Astrocyte (in vitro differentiated cells and primary cell): ENCODE results near the gene TRPC4AP. TPM values are rescaled to one million over a fixed set of nuclear protein-coding genes. Genes with fewer than 3 reads are reported as not detected.

Experiments used
- DNase-seq: peaks from one replicate; pipeline ENCODE4 v3.0.0-alpha.2; 2010; ENCODE audit warnings: low read depth
- FAIRE-seq: peaks from 2 replicates; lab custom pipeline; 2011; peaks lifted over from hg19 to GRCh38; lab: Jason Lieb, UNC
- H2AFZ ChIP-seq: 2 replicates; pipeline ENCODE4 v1.6.0; 2012; ENCODE audit warnings: low read depth, low read length, inconsistent platforms
- H3K27ac ChIP-seq: 2 replicates; pipeline ENCODE4 v1.5.1; 2011; ENCODE audit warnings: low read depth, low read length, inconsistent platforms
- H3K27me3 ChIP-seq: 2 replicates; pipeline ENCODE4 v1.6.0; 2011; ENCODE audit warnings: low read length, inconsistent platforms; ENCODE audit not compliant: insufficient read depth
- H3K36me3 ChIP-seq: 2 replicates; pipeline ENCODE4 v1.5.1; 2011; ENCODE audit warnings: low read length, inconsistent platforms; ENCODE audit not compliant: insufficient read depth
- H3K4me1 ChIP-seq: 2 replicates; pipeline ENCODE4 v1.5.1; 2011; ENCODE audit warnings: low read length, inconsistent platforms; ENCODE audit not compliant: insufficient read depth
- H3K4me2 ChIP-seq: 2 replicates; pipeline ENCODE4 v1.6.0; 2012; ENCODE audit warnings: low read length, inconsistent platforms
- H3K4me3 ChIP-seq: 2 replicates; pipeline ENCODE4 v1.5.1; 2011; ENCODE audit warnings: low read depth, mild to moderate bottlenecking, low read length, inconsistent platforms; ENCODE audit not compliant: insufficient read depth
- H3K79me2 ChIP-seq: 2 replicates; pipeline ENCODE4 v1.6.0; 2012; ENCODE audit warnings: mild to moderate bottlenecking, low read length, inconsistent platforms; ENCODE audit not compliant: insufficient read depth
- H3K9ac ChIP-seq: 2 replicates; pipeline ENCODE4 v1.6.0; 2012; ENCODE audit warnings: mild to moderate bottlenecking, low read length, inconsistent platforms
- H3K9me3 ChIP-seq: 2 replicates; pipeline ENCODE4 v1.5.1; 2012; ENCODE audit warnings: low read depth, mild to moderate bottlenecking, low read length, inconsistent platforms; ENCODE audit not compliant: insufficient read depth
- H4K20me1 ChIP-seq: 2 replicates; pipeline ENCODE4 v1.6.0; 2012; ENCODE audit warnings: low read length, inconsistent platforms; ENCODE audit not compliant: insufficient read depth
- H3K27ac Mint-ChIP-seq: one replicate; pipeline ENCODE4 v1.8.0; 2021; ENCODE audit warnings: mild to moderate bottlenecking, mixed read lengths; ENCODE audit not compliant: unreplicated experiment
- H3K27me3 Mint-ChIP-seq: one replicate; pipeline ENCODE4 v1.8.0; 2021; ENCODE audit warnings: low read depth, mixed read lengths; ENCODE audit not compliant: unreplicated experiment
- H3K36me3 Mint-ChIP-seq: one replicate; pipeline ENCODE4 v1.8.0; 2021; ENCODE audit warnings: low read depth, mixed read lengths; ENCODE audit not compliant: unreplicated experiment
- H3K4me1 Mint-ChIP-seq: one replicate; pipeline ENCODE4 v1.8.0; 2021; ENCODE audit warnings: low read depth, mixed read lengths; ENCODE audit not compliant: unreplicated experiment
- H3K4me3 Mint-ChIP-seq: one replicate; pipeline ENCODE4 v1.8.0; 2021; ENCODE audit warnings: mild to moderate bottlenecking, moderate library complexity, mixed read lengths; ENCODE audit not compliant: unreplicated experiment
- H3K9me3 Mint-ChIP-seq: one replicate; pipeline ENCODE4 v1.8.0; 2021; ENCODE audit warnings: mild to moderate bottlenecking, mixed read lengths; ENCODE audit not compliant: unreplicated experiment
- CTCF ChIP-seq: IDR thresholded peaks from 2 replicates; pipeline ENCODE4 v1.5.1; 2011; ENCODE audit warnings: low read depth, mild to moderate bottlenecking, inconsistent platforms, low read length, moderate library complexity; ENCODE audit not compliant: insufficient read depth
- EZH2 ChIP-seq: IDR thresholded peaks from 2 replicates; pipeline ENCODE4 v1.6.1; 2012; ENCODE audit warnings: mild to moderate bottlenecking, low read length, inconsistent platforms; ENCODE audit not compliant: insufficient read depth
- total RNA-seq: library from RNA; stranded (reverse); gene quantifications from 2 replicates; pipeline ENCODE4 v1.2.1, GENCODE V29; 2021

The TRPC4AP gene
- total RNA-seq, 1 donor from 2014 or later, result 92.6 TPM

GRCh38 chr20:35021063-35021462 is 71.5 kb downstream of the TRPC4AP start:
- no peak overlapping the region for H2AFZ ChIP-seq
- FAIRE-seq, result no peak
- Mint-ChIP-seq H3K36me3 (peaks cover 14% of the 10 kb centered on the region), H3K9me3 (no peaks in the 10 kb centered on the region), H3K27me3 (no peaks in the 10 kb centered on the region), H3K4me1 (peaks cover 13% of the 10 kb centered on the region), H3K4me3 (no peak overlapping the region), H3K27ac (no peak overlapping the region)
- no peaks in the 10 kb centered on the region for H3K9me3 ChIP-seq
- H3K4me2 ChIP-seq, result no peak overlapping the region
- no peak overlapping the region for H3K4me3 ChIP-seq
- no peaks in the 10 kb centered on the region for H3K27me3 ChIP-seq
- no peak overlapping the region for H3K9ac ChIP-seq
- H4K20me1 ChIP-seq, result peaks cover 65% of the 10 kb centered on the region
- H3K27ac ChIP-seq, result no peak overlapping the region
- H3K79me2 ChIP-seq, result peaks cover 25% of the 10 kb centered on the region
- no peak for TF ChIP-seq EZH2
- no peak for TF ChIP-seq CTCF
- H3K36me3 ChIP-seq, result peaks cover 35% of the 10 kb centered on the region
- H3K4me1 ChIP-seq, result peaks cover 4% of the 10 kb centered on the region
- peak; percentile 10 for DNase-seq

- H3K9ac ChIP-seq, result no peak overlapping the region
- Mint-ChIP-seq H3K4me1 (peaks cover 13% of the 10 kb centered on the region), H3K27ac (peak overlapping the region; percentile 22), H3K4me3 (no peak overlapping the region), H3K27me3 (no peaks in the 10 kb centered on the region), H3K9me3 (no peaks in the 10 kb centered on the region), H3K36me3 (peaks cover 11% of the 10 kb centered on the region)
- H3K27me3 ChIP-seq, result no peaks in the 10 kb centered on the region
- no peak for FAIRE-seq
- no peak overlapping the region for H3K4me2 ChIP-seq
- no peaks in the 10 kb centered on the region for H3K9me3 ChIP-seq
- no peak for DNase-seq
- H3K27ac ChIP-seq, result no peak overlapping the region
- no peak overlapping the region for H2AFZ ChIP-seq
- H3K79me2 ChIP-seq, result peaks cover 25% of the 10 kb centered on the region
- peaks cover 4% of the 10 kb centered on the region for H3K4me1 ChIP-seq
- no peak overlapping the region for H3K4me3 ChIP-seq
- peaks cover 40% of the 10 kb centered on the region for H3K36me3 ChIP-seq
- TF ChIP-seq CTCF, result no peak
- TF ChIP-seq EZH2, result no peak
- H4K20me1 ChIP-seq, result peaks cover 70% of the 10 kb centered on the region
These were observed 72.3 kb downstream of the TRPC4AP start for GRCh38 chr20:35020108-35020928.
